ENCODE results near the gene CC2D2B. TPM values are rescaled to one million over a fixed set of nuclear protein-coding genes. Genes with fewer than 3 reads are reported as not detected.
"Not testable (repeated sequence)": the region's sequence is repeated elsewhere in the genome, so short reads cannot be mapped to it uniquely, and the experiment has no call there.

The CC2D2B gene
- polyA plus RNA-seq, 3 donors = 1.6 to 2.7 (median 1.8) TPM

DNA sequence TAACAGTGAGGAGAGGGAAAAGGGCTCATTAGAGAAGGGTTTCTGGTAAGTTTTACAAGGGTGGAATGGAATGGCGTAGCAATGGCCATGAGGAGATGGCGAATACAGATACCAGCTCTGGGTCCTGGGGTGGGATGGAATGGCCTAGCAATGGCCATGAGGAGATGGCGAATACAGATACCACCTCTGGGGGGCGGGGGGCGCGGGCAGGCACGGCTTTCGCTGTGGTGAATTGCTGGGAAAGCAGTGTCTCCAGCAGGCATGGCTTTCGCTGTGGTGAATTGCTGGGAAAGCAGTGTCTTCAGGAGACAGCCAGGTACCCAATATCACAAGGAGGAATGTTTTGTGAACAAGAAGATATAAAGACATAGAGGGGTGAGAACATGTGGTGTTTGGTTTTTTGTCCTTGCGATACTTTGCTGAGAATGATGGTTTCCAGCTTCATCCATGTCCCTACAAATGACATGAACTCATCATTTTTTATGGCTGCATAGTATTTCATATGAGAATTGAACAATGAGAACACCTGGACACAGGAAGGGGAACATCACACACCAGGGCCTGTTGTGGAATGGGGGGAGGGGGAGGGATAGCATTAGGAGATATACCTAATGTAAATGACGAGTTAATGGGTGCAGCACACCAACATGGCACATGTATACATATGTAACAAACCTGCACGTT lies 1.7 kb upstream of the CC2D2B start:
- DNase-seq = not testable (repeated sequence)

DNA sequence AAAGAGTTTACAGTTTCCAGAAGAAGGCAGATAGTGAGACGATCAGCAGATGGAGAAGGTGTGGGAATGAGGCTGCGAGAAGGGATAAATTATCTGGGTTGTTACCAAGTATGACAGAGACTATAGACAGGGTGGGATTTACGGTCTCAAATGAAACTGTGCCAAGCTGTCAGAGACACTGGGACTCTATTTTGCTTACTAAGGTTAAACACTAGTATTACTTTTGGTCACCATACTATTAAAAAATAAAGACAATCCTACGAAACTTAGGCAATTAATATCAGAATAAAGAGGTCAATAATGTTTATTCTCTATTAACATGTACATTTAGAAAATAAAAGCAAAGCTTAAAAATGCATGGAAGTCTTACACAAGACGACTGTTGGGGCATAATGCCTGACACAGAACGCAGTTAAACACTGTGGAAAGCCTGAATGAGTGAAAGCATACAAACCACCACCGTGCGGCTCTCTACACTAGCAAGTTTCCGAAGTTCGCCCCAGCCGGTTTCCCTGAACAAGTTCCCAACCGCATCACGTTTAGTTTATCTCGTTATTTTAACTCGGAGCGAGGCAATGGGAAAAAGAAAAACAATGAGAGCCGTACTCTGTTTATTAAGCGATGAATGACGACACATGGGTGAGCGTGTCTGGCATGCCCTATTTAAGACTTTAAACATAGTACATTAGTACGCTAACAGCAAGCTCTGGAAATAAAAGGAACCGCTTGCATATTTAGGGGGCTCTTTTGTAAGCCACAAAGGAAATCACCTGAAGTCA lies 909 bp upstream of the CC2D2B start:
- peak; percentile 66 for DNase-seq

DNA sequence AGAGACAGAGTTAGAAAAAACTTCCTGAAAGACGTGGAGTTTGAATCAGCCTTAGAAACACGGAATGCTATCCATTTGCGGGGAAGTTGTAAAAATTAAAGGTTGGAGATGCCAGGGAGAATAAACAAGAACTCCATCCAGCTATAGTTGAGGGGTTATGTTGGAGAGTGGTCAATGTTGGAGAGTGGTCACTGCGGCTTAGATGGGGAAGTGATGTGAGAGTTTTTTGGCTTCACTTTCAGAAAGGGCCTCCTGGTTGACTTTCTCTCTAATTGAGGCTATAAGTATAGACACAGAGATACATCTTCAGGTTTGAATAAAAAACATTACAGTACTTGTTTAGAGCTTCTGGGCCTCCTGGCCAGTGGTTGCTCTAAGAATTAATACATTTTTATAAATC lies 675 bp downstream of the CC2D2B start:
- no peak for DNase-seq

DNA sequence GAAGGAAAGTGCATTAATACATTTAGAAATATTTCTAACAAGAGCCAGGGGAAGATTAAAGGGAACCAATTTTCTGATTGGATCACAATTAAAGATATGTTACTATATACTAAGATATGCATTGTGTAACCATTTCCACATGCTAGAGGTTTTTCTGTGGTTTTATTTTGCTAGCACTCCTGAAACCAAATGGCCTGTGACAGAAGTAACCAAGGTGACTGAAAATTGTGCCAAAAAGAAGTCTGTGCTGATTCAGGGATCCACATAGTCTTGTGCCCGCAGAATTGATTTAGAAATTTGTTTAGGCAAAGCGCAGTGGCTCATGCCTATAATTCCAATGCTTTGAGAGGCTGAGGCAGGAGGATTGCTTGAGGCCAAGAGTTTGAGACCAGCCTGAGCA lies 1.8 kb downstream of the CC2D2B start:
- DNase-seq = no peak

DNA sequence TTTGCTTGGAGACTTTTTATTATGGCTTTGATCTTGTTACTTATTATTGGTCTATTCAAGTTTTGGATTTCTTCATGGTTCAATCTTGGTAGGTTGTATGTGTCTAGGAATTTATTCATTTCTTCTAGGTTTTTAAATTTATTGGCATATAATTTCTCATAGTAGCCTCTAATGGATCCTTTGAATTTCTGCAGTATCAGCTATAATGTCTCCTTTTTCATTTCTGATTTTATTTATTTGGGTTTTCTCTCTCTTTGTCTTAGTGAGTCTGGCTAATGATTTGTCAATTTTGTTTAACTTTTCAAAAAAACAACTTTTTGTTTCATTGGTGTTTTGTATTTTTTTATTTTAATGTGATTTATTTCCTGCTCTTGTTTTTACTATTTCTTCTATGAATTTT lies 8.3 kb downstream of the CC2D2B start:
- DNase-seq = not testable (repeated sequence)

DNA sequence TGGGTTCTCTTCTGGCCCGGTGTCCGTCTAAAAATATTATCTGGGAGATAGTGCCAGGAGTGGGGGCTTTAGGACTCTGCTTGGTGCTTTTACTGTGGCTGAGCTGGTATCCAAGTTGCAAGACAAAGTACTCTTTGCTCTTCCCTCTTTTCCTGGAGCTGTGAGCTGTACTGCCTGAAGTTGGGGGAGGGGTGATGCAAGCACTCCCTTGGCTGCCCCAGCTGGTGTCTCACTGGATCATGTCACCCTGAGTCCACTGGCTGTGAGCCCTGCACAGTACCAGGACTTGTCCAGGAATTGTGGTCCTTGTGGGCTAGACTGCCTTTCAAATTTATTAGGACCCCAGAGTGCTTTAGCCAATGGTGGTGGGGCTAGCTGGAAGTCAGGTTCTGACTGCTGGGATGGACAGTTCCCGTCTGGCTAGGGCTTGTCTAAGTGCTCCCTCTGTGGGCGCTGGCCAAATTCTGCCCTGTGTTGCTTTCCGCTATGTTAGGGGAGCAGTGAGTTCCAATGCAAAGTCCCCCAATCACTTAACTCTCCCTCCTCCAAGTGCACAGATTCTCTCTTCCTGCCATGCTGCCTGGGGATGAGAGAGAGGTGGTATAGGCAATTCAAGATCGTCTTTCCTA lies 13.1 kb downstream of the CC2D2B start:
- DNase-seq = no peak

DNA sequence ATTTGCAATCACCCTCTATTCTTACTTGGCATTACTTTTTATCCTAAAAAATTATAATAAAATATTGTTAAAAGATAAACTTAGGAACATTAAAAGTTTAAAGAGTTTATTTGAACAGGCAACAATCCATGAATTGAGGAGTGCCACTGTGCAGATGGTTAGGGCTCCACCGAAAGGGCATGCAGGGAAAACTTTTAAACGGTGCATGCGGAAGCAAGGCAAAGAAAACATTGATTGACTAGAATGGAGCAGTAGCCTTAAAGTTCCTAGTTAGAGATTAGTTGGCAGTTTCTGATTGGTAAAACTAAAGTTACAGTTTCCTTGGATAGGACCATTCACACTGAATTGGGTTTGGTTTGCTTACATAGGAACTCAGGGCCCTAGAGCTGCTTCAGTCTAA lies 17.3 kb downstream of the CC2D2B start:
- no peak for DNase-seq

DNA sequence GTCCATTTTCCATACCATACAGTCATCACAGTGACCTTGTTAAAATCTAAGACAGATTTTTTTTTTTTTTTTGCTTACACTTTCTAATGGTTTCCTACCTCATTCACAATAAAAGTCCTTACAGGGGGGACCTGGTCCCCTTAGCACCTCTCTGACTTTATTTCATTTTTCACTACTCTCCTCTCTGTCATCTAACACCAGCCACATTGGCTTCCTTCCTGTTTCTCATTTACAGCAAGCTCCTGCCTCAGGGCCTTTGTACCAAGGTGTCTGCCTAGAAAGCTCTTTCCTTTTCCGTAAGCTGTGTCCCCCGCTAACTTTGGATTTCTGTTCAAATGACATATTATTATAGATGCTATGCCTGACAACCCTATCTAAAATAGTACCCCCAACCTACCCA lies 27.7 kb downstream of the CC2D2B start:
- no peak for DNase-seq

DNA sequence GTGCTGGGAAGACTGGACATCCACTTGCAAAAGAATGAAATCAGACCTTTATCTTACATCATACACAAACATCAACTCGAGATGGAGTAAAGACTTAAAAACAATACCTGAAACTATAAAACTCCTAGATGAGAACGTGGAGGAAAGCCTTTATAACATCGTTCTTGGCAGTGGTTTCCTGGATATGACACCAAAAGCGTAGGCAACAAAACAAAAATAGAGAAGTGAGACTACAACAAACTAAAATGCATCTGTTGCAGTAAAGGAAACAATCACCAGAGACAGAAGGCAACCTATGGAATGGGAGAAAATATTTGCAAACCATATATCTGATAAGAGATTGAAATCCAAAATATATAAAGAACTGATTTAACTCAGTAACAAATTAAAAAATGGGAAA lies 33.3 kb downstream of the CC2D2B start:
- DNase-seq = no peak

DNA sequence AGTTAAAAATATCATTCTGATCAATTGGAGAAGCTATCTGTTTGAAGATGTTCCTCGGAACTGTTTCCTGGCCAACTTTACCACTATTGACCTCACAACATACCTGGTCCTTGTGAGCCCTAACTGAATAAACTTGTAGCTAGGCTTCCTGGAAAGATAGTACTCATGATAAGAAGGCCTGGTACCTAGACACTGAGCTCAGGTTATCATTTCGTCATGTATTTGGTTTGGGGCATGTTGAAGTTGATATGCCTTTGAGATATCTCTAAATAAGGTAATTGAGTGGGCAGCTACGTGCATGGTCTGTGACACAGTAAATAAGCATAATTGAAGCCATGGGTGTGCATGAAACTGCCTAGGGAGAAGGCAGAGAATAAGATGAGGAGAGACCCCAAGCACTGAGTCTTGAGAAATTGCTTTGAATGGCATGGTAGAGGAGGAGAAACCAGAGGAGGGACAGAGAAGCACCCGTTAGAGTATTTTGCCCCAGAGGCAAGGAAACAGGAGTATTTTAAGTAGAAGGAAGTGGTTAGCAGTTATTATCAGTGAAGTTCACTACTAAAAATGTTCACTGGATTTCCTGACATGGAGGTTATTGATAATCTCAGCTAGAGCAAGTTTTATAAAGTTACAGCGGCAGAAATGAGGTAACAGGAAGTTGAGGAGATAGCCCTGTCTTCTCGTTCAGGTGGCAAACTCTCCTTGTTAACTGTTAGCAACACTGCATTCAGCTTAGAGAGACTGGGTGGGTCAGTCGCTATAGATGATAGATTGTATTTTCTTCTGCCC lies 55.6 kb downstream of the CC2D2B start:
- no peak for DNase-seq

DNA sequence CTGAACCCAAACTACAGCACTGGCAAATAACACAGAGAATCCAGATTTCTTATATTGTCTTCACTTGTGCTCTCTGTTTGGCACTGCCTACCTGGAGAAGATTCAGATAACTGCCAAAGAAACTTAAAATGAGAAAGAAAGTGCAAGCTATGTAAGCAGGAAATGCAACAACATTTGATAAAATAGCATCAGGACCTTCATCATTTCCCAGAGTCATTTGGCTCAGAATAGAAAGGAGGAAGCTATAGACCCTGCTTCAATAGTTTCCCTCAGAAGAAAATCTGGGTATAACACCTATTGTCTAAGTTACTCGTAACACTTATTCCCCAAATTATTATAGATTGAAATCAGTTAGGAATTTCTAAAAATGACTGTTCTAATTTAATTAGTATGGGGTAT lies 56.2 kb downstream of the CC2D2B start:
- no peak for DNase-seq

DNA sequence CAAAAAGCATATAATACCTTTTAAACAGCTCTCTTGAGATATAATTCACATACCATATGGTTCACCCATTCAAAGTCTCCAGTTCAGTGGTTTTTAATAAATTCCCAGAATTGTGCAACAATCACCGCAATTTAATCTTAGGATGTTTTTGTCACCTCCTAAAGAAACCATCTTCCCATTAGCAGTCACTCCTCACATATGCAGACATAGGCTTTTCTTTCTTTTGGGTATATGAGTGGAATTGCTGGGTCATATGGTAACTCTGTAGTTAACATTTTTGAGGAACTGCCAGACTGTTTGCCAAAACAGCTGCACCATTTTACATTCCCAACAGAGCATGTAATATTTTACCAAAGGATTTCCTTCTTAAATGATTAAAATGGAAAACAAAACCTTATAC lies 57.0 kb downstream of the CC2D2B start:
- DNase-seq = peak; percentile 2

DNA sequence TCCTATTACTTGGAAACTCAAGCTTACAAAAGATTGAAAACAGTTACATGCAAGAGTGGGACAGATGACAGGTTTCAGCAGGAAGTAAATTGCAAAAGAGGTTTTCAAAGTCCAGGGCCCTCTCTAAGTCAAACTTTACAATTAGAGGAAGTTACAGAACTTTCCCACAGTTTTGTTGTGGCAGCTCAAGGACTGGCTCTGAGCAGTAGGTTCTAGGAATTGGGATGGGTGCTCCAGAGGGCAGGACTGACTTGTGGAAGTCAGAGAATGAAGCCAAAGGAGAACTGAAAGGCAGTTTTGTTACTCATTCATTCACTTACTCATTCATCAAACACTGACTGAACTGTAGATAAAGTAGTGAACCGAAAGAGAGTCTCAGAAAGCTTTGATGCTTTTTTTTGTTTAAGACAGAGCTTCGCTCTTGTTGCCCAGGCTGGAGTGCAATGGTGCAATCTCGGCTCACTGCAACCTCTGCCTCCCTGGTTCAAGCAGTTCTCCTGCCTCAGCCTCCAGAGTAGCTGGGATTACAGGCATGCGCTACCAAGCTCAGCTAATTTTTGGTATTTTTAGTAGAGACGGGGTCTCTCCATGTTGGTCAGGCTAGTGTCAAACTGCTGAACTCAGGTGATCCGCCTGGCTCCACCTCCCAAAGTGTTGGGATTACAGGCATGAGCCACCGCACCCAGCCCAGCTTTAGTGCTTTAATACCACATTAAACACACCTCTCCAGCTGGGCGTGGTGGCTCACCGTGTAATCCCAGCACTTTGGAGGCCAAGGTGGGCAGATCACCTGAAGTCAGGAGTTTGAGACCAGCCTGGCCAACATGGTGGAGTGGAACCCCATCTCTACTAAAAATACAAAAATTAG lies 68.8 kb downstream of the CC2D2B start:
- DNase-seq = no peak

DNA sequence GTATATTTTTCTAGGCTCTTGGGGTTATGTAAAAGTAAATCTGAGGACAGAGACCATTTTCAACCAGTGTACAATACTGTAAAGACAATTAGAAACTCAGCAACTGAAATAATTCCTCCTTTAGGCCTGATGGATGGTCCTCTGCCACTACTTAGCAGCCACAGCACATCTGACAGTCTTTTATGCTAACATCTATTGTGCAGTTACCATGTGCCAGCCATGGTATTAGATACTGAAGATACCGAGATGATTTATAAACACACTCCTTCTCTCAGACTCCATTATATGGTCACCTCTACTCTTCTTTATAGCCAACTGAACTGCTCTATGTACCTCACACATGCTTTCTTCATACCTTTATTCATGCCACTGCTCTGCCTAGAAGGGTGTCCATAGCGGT lies 74.4 kb downstream of the CC2D2B start:
- DNase-seq = no peak

DNA sequence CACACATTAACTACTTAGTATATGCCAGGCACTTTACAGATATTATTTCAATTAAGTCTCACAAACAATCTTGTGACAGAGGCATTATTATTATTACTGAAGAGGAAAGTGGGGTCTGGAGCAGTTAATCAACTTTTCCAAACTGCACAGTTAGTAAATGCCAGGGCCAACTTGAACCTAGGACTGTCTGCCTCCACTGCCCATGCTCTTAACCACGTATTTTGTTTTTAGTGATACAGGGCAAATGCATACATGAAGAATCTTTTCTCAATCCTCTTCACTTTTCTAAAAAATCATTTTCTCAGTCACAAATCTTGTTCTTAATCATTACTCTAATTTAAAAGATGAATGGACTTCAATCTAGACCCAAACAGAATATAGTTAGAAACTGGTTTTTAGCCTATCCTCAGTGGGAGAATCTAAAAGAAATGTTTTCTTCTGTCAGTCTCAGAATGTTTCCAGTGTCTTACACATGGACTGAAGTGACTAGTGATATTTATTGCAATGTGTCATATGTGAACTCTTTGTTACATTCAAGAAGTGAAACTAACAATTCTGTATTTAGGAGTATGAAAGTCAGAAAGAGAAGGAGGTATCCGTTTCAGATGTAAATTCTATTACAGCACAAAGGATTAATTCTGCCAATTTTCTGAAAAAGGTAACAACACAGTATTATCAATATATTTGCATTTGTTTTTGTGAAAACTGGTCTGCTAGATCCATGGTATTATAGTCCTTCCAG lies 80.1 kb downstream of the CC2D2B start:
- no peak for DNase-seq

DNA sequence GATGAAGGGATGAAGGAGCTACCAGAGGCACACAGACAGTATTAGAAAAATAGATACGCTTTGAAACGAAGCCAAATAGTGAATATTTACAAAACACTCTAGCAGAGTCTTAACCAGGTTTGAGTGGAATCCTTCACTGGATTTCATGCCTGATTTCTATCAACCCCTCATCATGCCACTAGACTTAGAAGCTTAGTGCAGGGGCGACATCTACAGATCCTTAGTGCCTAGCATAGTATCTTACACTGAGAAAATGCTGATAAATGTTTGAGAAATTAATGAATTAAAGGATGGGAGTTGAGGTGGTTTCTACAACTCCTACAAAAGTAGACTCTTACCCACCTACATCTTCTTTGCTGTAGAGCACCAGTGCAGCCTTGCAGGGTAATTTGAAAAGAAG lies 80.9 kb downstream of the CC2D2B start:
- no peak for DNase-seq

DNA sequence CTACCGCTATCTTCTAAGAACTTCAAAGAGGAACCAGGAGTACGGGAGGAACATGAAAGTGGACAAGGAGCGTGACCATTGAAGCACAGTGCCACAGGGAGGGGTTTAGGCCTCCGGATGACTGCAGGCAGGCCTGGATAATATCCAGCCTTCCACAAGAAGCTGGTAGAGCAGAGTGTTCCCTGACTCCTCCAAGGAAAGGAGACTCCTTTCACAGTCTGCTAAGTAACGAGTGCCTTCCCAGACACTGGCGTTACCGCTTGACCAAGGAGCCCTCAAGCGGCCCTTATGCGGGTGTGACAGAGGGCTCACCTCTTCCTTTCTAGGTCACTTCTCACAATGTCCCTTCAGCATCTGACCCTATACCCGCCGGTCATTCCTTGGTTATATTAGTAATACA lies 86.6 kb downstream of the CC2D2B start:
- DNase-seq = not testable (repeated sequence)

DNA sequence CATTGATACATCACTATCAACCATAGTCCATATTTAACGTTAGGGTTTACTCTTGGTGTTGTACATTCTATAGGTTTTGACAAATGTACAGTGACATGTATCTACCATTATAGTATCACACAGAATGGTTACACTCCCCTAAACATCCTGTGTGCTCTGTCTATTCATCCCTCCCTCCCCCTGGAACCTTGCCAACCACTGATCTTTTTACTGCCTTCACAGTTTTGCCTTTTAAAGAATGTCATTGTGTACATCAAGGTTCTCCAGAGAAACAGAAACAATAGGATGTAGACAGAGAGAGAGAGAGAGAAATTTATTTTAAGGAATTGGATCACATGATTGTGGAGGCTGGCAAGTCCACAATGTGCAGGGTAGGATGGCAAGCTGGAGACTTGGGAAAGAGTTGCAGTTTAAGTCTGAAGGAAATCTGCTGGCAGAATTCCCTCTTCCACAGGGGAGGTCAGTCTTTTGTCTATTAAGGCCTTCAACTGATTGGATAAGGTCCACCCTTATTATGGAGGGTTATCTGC lies 90.5 kb downstream of the CC2D2B start:
- no peak for DNase-seq

DNA sequence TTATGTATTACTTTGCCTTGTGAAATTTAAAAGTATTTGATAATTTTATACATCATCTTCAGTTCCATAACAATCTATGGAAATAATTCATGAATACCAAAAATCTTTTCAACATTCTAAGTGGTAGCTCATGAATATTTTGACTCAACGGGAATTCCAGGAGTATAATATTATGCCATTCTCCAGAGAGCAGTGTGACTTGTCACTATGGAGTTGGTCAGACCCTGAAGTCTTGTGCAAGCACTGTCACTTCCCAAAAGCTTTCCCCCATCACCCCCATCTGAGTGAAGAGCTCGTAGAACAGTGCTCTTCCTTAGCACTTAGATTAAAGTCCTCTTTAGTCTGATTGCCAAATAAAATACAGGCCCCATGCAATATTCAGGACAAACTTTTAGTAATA lies 106.2 kb downstream of the CC2D2B start:
- DNase-seq = no peak

DNA sequence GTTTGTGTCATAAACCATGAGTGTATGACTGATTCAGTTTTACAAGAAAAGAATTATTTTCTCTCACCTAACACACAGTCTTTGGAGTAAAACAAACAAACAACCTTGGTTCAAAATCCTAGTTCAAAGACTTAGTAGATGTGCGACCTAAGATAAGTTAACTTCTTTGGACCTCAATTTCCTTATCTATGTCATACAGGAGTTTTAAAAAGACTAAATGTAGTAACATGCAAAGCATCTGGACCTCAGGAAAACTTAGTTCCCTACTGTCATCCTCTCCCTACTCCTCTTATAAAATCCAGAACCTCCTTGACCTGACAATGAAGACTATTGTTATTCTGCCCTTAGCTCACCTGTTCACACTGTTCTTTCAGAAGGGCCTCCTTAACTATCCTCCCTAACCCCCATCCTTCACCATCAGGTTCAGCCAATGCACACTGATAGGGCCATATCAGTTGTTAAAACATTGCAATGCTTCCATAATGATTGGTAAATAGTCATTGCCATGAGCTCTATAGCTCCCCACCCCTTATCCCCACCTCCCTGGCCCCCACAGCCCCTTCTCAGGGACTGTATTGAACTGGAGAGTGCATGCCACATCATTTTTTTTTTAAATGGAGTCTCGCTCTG lies 106.8 kb downstream of the CC2D2B start:
- no peak for DNase-seq

Data from renal pelvis (tissue), 4 donors.